ENCODE data around the gene BBS9.

Gene BBS9

DNA sequence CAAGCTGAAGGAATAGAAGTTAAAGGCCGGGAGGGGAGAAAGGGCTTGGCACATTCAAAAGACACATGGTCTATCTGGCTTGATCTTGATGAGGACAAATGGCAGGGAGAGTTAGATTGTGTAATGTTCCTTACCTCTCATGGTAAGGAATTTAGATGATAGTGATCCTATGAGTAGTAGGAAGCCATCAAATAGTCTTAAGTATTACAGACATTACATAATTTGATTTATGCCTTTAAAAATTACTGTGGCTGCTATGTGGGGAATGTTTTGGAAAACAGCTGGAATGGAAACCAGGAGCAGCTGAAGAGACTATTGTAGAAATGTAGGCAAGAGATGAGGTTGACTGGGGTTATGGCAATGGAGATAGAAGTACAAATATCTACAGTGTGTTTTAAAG is 424.7 kb downstream of the BBS9 start:
- TF ChIP-seq ZFX (IDR thresholded peaks at IDR 0.05), result no peak
- no peak for TF ChIP-seq CTCF (conservative IDR thresholded peaks at IDR 0.05)
- H3K27ac ChIP-seq, result no peak overlapping the region

DNA sequence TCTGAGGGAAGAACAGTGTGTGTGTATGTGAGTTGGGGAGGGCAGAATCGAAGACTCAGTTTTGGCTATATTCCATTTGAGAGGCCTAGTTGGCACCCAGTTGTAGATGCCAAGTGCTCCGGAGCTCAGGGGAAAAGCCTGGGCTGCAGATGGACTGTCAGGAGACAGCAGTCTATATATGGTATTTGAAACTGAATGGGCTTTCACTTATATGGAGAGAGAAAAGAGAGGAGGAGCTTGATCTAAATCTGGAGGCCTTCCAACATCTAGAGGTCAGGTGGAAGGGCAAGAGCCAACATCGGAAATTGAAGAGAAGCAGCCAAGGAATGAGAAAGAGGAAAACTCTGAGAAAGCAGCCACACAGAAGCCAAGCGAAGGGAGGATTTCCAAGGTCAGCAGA is 425.2 kb downstream of the BBS9 start:
- no peak overlapping the region for H3K27ac ChIP-seq
- no peak for TF ChIP-seq ZFX (IDR thresholded peaks at IDR 0.05)
- TF ChIP-seq CTCF (conservative IDR thresholded peaks at IDR 0.05), result no peak

DNA sequence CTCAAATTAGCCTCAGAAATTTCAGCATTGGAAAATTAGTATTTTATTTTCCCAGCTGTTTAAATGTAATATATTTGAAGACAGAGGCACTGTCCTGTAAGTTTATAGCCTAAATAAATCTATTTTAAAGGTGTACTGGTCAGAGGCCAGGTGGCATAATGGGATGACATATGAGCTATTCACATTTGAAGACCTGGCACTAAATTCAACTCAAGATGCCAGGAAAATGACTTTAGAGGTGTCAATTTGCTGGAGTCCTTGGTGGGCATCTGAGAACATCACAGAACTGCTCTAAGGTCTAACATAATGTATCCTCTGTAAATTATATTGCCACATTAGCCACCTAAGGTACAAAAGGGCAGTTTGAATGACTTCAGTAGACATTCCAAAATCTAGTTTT is 427.1 kb downstream of the BBS9 start:
- no peak overlapping the region for H3K27ac ChIP-seq
- no peak for TF ChIP-seq ZFX (IDR thresholded peaks at IDR 0.05)
- TF ChIP-seq CTCF (conservative IDR thresholded peaks at IDR 0.05), result no peak

DNA sequence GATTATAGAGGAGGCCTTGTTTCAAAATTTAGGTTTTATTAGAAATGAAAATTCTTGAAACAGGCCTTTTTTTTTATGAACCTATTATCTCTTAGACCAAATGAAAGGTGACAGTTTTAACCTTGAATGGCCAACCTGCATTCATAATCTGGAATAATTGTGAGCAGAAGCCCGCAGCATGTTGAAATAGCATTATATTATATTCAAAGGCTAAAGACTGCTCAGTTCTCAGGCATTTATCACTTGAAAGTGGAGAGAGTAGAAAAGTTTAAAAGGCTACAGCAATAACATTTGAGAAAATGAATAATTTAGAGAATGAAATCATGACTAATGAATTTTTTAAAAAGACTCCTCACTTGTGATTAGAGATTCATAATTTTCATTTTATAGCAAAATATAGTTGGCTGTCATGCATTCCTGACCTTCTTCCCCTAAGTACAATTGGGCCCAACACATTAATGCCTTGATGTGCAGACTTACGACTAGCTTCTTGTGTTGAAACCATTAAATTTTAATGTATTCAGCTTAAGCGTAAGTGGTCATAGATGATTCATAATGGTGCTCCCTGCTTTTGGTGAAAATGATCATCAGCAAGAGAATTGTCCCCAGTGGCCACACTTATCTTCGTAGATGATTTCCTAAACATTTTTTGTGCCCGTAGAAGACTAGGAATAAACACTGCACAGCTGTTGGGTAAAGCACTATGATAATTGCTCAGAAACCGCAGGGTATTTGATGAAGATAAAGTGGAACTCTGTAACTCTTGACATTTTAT is 429.4 kb downstream of the BBS9 start:
- H3K27ac ChIP-seq, result no peak overlapping the region
- no peak for TF ChIP-seq CTCF (conservative IDR thresholded peaks at IDR 0.05)
- TF ChIP-seq ZFX (IDR thresholded peaks at IDR 0.05), result no peak

- TF ChIP-seq ZFX (IDR thresholded peaks at IDR 0.05) (no peak), CTCF (conservative IDR thresholded peaks at IDR 0.05) (no peak)
- H3K27ac ChIP-seq, result no peak overlapping the region
Measured at GRCh38 chr7:33559324-33559710, 430.0 kb downstream of the BBS9 start.

- TF ChIP-seq ZFX (IDR thresholded peaks at IDR 0.05), result no peak
- no peak overlapping the region for H3K27ac ChIP-seq
Measured at GRCh38 chr7:33562996-33563395, 433.6 kb downstream of the BBS9 start.

GRCh38 chr7:33563651-33564050 is 434.3 kb downstream of the BBS9 start:
- TF ChIP-seq ZFX (IDR thresholded peaks at IDR 0.05), result no peak
- no peak for TF ChIP-seq CTCF (conservative IDR thresholded peaks at IDR 0.05)
- H3K27ac ChIP-seq, result no peak overlapping the region

- H3K27ac ChIP-seq, result no peak overlapping the region
- TF ChIP-seq ZFX (IDR thresholded peaks at IDR 0.05) (no peak), CTCF (conservative IDR thresholded peaks at IDR 0.05) (no peak)
Measured at GRCh38 chr7:33578166-33578565, 448.8 kb downstream of the BBS9 start.

Measured in C4-2B (cell line).